ENCODE measurements around the gene TRIM66.

GRCh38 chr11:8615291-8616032, 67.0 kb downstream of the TRIM66 start:
- TF ChIP-seq CTCF (conservative IDR thresholded peaks at IDR 0.05; ENCODE audit: low read length) (no peak), EZH2phosphoT487 (IDR thresholded peaks at IDR 0.05; ENCODE audit: borderline replicate concordance) (no peak)

Measured in Loucy (cell line).